ENCODE measurements around the gene AK1. TPM values are rescaled to one million over a fixed set of nuclear protein-coding genes. Genes with fewer than 3 reads are reported as not detected.

Gene AK1
- total and polyA plus RNA-seq, 2 of the 8 experiments (the other 6 are each of a cell fraction or from before 2014, with no cell fraction given) = 37.9 to 39.2 TPM

DNA sequence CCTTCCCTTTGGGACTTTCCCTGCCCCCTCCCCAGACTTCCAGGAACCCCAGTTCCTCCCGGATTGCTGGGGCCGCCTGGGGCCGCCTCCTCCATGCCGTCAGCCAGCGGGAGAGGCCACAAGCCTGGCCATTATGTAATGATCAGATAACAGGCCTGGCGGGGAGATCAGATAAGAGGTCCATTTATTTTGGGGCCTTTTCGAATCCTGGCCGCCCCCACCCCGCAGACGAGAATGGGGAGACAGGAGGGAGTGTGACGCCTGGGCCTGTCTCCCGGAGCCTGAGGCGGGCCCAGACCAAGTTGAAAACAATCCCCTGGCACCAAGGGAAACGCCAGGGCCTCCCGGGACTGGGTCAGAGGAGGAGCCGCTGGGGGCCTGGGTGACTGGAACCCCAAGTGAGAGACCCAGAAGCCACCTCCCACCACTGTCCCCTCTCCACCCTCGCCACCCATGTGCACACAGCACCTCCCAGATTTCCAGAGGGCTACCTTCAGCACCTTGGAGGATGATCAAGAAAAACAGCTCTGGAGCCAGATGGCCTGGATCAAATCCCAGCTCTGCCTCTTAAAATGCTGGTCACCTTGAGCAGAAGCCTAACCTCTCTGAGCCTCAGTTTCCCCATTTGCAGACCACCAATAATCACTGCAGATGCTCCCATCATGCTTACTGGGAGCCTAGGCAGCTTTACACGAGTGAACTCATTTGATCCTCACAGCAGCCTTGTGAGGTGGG is 30.9 kb downstream of the AK1 start (continued):
- TF ChIP-seq RFX5 (IDR thresholded peaks at IDR 0.05; ENCODE audit: borderline replicate concordance, low read depth, low read length) (no peak), FOSL1 (IDR thresholded peaks at IDR 0.05; ENCODE audit: insufficient read depth, low read depth, low read length) (no peak), NRF1 (IDR thresholded peaks at IDR 0.05; ENCODE audit: low read depth, low read length) (no peak), EP300 (IDR thresholded peaks at IDR 0.05; ENCODE audit: borderline replicate concordance in 1 of 2, low read depth in 2 of 2, low read length in 2 of 2) (no peak), RAD21 (IDR thresholded peaks at IDR 0.05 in 1 of 2, conservative IDR thresholded peaks at IDR 0.05 in 1 of 2; ENCODE audit: low read depth in 2 of 2, low read length in 2 of 2) (no peak), PHF8 (conservative IDR thresholded peaks at IDR 0.05; ENCODE audit: low read depth, low read length) (no peak), CTCF (IDR thresholded peaks at IDR 0.05; ENCODE audit: control extremely low read depth in 1 of 3, insufficient read depth in 1 of 3, low read depth in 1 of 3, low read length in 3 of 3) (no peak), RNF2 (IDR thresholded peaks at IDR 0.05; ENCODE audit: borderline replicate concordance, low read depth, low read length, missing control alignments, poor library complexity, severe bottlenecking) (no peak), ASH2L (IDR thresholded peaks at IDR 0.05; ENCODE audit: low read length) (no peak)

Measured in H1 (cell line).